Natural killer cell (primary cell): ENCODE data around the gene PCDHAC2. TPM values are rescaled to one million over a fixed set of nuclear protein-coding genes. Genes with fewer than 3 reads are reported as not detected.

Source experiments
- ATAC-seq, 3 donors: fragments of 150-1000 bp in 2 of 3; fragments of 200-7000 bp in 1 of 3; cut with Tn5 transposase; 1 replicate in 1 of 3; 2 replicates in 2 of 3; pipeline ENCODE4 v1.10.0; 2021; ENCODE audit warnings: mild to moderate bottlenecking in 2 of 3, moderate library complexity in 2 of 3
- DNase-seq, 2 donors: peaks; one replicate each; pipeline versions ENCODE4 v3.0.0 to v3.0.0-alpha.2; 2013 to 2021; ENCODE audit warnings: mixed read lengths in 1 of 2
- H3K27ac ChIP-seq: one replicate; pipeline ENCODE4 v1.5.1; 2013; ENCODE audit warnings: mild to moderate bottlenecking, low read length
- H3K27me3 ChIP-seq: one replicate; pipeline ENCODE4 v1.6.1; 2013; ENCODE audit warnings: low read length; ENCODE audit not compliant: control insufficient read depth, insufficient read depth
- H3K36me3 ChIP-seq: one replicate; pipeline ENCODE4 v1.6.1; 2013; ENCODE audit warnings: low read length; ENCODE audit not compliant: control insufficient read depth, insufficient read depth
- H3K4me1 ChIP-seq: one replicate; pipeline ENCODE4 v1.6.1; 2013; ENCODE audit warnings: low read length; ENCODE audit not compliant: control insufficient read depth, insufficient read depth
- H3K4me3 ChIP-seq: one replicate; pipeline ENCODE4 v1.5.1; 2013; ENCODE audit warnings: low read length
- H3K9me3 ChIP-seq: one replicate; pipeline ENCODE4 v1.6.1; 2013; ENCODE audit warnings: low read length; ENCODE audit not compliant: control insufficient read depth, insufficient read depth
- H3K27ac Mint-ChIP-seq, 2 donors: one replicate each; pipeline ENCODE4 v1.8.0; 2022; ENCODE audit warnings: mild to moderate bottlenecking in 2 of 2, mixed read lengths in 2 of 2, moderate library complexity in 1 of 2
- H3K27me3 Mint-ChIP-seq, 2 donors: one replicate each; pipeline ENCODE4 v1.8.0; 2022; ENCODE audit warnings: low read depth in 2 of 2, mixed read lengths in 2 of 2
- H3K36me3 Mint-ChIP-seq: one replicate; pipeline ENCODE4 v1.8.0; 2022; ENCODE audit warnings: mixed read lengths
- H3K4me1 Mint-ChIP-seq, 2 donors: one replicate each; pipeline ENCODE4 v1.8.0; 2022; ENCODE audit warnings: mixed read lengths in 2 of 2
- H3K4me3 Mint-ChIP-seq: one replicate; pipeline ENCODE4 v1.8.0; 2022; ENCODE audit warnings: mild to moderate bottlenecking, moderate library complexity, mixed read lengths
- H3K9me3 Mint-ChIP-seq, 2 donors: one replicate each; pipeline ENCODE4 v1.8.0; 2022; ENCODE audit warnings: mixed read lengths in 2 of 2
- WGBS: methylation state at CpG from one replicate; pipeline ENCODE4 v1.1.7; 2013; ENCODE audit warnings: missing lambda C conversion rate; ENCODE audit not compliant: insufficient coverage; 5-methylcytosine and 5-hydroxymethylcytosine counted together
- intact Hi-C: fragments of 100-400 bp; cut with micrococcal nuclease; formaldehyde crosslinking; loops from one replicate; pipeline ENCODE4 v1.14.2; 2022
- total RNA-seq, 4 donors: library from RNA; stranded (reverse); fragments of 120-200 nt in 1 of 4; gene quantifications; one replicate each; pipeline versions ENCODE4 v1.2.3 to v1.2.4, GENCODE V29; 2013 to 2022
- TF ChIP-seq, protein P1 (sequence below): fragments of 200-600 bp; IDR thresholded peaks from one replicate; pipeline ENCODE4 v1.8.0; 2022; ENCODE audit warnings: antibody characterized with exemption

The PCDHAC2 gene
- total RNA-seq, 3 donors from 2014 or later (not counting 1 experiment from before 2014, with no cell fraction given): not detected

DNA sequence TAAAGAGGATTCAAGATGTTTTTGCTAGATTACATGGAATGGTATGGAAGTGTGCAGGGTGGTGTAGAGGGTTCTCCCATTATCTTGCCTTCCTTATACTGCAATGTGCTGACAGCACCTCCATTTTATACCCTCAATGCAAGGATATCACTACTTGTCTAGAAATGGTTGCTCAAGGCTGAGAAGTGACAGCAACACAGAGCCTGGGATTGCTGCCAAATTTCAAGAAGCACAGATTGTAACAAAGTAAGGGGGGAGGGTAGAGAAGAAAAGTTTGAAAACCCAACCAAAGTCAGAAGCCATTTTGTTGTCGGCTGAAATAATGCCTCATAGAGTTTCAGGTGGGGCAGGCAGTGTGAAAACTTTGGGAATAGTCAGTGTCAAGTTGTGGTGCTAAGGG lies 29.8 kb downstream of the PCDHAC2 start:
- Mint-ChIP-seq H3K36me3 (no peaks in the 10 kb centered on the region), H3K27me3 (no peaks in the 10 kb centered on the region), H3K4me1 (no peaks in the 10 kb centered on the region), H3K9me3 (peaks cover 3 to 5% of the 10 kb centered on the region in 2 donors), H3K27ac (no peak overlapping the region), H3K4me3 (no peak overlapping the region)
- H3K36me3 ChIP-seq: no peaks in the 10 kb centered on the region
- no peak overlapping the region for H3K27ac ChIP-seq
- DNase-seq: no peak
- no peaks in the 10 kb centered on the region for H3K27me3 ChIP-seq
- H3K4me1 ChIP-seq: no peaks in the 10 kb centered on the region
- no peak for ATAC-seq
- no peaks in the 10 kb centered on the region for H3K9me3 ChIP-seq
- TF ChIP-seq, protein P1, sequence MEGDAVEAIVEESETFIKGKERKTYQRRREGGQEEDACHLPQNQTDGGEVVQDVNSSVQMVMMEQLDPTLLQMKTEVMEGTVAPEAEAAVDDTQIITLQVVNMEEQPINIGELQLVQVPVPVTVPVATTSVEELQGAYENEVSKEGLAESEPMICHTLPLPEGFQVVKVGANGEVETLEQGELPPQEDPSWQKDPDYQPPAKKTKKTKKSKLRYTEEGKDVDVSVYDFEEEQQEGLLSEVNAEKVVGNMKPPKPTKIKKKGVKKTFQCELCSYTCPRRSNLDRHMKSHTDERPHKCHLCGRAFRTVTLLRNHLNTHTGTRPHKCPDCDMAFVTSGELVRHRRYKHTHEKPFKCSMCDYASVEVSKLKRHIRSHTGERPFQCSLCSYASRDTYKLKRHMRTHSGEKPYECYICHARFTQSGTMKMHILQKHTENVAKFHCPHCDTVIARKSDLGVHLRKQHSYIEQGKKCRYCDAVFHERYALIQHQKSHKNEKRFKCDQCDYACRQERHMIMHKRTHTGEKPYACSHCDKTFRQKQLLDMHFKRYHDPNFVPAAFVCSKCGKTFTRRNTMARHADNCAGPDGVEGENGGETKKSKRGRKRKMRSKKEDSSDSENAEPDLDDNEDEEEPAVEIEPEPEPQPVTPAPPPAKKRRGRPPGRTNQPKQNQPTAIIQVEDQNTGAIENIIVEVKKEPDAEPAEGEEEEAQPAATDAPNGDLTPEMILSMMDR: no peak
- H3K4me3 ChIP-seq: no peak overlapping the region
- intact Hi-C loops: no loop called here
- 83% methylated on average over 1 of the region's 1 CpG for WGBS

DNA sequence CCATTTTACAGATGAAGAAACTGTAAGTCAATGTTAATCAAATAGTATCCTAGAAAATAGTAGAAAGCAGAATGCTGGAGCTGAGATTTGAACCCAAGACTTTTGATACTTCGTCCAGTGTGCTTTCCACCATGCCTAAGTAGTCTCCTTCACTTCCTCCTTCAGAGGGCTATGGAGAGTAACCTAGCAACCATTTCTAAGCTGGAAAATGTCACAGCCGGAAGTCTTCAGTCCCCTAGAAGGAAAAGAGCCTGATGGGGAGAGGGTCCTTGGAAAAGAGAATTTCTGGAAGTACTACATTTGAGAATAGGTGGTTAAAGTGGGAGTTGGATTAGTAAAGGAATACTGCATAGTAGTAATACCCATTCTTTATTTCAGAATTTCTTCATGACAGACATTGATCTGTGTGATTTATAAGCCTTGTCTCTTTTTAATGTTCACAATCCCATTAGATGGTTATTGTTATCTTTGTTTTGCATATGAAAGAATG lies 32.7 kb downstream of the PCDHAC2 start:
- H3K4me3 Mint-ChIP-seq: no peak overlapping the region
- Histone ChIP-seq H3K4me3 (no peak overlapping the region), H3K4me1 (no peaks in the 10 kb centered on the region), H3K27ac (no peak overlapping the region), H3K27me3 (no peaks in the 10 kb centered on the region), H3K9me3 (no peaks in the 10 kb centered on the region), H3K36me3 (no peaks in the 10 kb centered on the region)
- peaks cover 11 to 17% of the 10 kb centered on the region in 2 donors for H3K27me3 Mint-ChIP-seq
- peaks cover 7% of the 10 kb centered on the region for H3K36me3 Mint-ChIP-seq
- DNase-seq (no peak), ATAC-seq (no peak)
- no peak overlapping the region for H3K27ac Mint-ChIP-seq
- intact Hi-C loops: no loop called here
- TF ChIP-seq, protein P1: no peak
- H3K9me3 Mint-ChIP-seq: peaks cover 5 to 6% of the 10 kb centered on the region in 2 donors
- 90% methylated on average over 2 of the region's 2 CpGs for WGBS
- no peaks in the 10 kb centered on the region for H3K4me1 Mint-ChIP-seq

DNA sequence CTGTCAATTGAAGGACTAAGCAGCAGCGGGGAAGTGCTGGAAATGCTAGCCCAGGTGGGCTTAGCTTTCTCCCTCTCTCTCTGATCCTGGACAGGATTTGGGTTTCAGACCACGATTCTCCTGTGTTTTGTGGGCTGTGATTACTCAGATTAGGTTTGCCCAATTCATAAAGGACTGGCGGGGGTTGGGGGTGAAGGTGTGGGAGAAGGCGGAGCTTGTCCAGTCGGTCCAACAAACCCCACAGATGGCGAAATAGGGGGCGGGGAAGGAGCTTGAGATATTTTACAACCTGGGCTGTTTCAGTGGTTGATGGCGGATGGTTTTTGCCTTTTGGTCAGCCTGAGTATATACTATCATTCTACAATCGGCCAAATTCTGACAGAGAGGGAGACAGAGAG lies 35.2 kb downstream of the PCDHAC2 start:
- 4% methylated on average over 8 of the region's 9 CpGs for WGBS
- no peak for ATAC-seq
- no peak overlapping the region for H3K4me3 Mint-ChIP-seq
- Histone ChIP-seq H3K36me3 (no peaks in the 10 kb centered on the region), H3K4me3 (no peak overlapping the region), H3K27ac (no peak overlapping the region), H3K27me3 (no peaks in the 10 kb centered on the region), H3K9me3 (no peaks in the 10 kb centered on the region), H3K4me1 (no peaks in the 10 kb centered on the region)
- H3K27me3 Mint-ChIP-seq: peaks cover 11 to 17% of the 10 kb centered on the region in 2 donors
- no peak for DNase-seq
- TF ChIP-seq, protein P1: no peak
- no peak overlapping the region for H3K27ac Mint-ChIP-seq
- no peaks in the 10 kb centered on the region for H3K4me1 Mint-ChIP-seq
- peaks cover 7% of the 10 kb centered on the region for H3K36me3 Mint-ChIP-seq
- intact Hi-C loops: no loop called here
- H3K9me3 Mint-ChIP-seq: peaks cover 7 to 8% of the 10 kb centered on the region in 2 donors
